Measurements from ENCODE around the gene ADCY6. TPM values are rescaled to one million over a fixed set of nuclear protein-coding genes. Genes with fewer than 3 reads are reported as not detected.

The ADCY6 gene
- total RNA-seq, 4 donors from 2014 or later, result 11.4 to 13.6 (median 12.6) TPM

DNA sequence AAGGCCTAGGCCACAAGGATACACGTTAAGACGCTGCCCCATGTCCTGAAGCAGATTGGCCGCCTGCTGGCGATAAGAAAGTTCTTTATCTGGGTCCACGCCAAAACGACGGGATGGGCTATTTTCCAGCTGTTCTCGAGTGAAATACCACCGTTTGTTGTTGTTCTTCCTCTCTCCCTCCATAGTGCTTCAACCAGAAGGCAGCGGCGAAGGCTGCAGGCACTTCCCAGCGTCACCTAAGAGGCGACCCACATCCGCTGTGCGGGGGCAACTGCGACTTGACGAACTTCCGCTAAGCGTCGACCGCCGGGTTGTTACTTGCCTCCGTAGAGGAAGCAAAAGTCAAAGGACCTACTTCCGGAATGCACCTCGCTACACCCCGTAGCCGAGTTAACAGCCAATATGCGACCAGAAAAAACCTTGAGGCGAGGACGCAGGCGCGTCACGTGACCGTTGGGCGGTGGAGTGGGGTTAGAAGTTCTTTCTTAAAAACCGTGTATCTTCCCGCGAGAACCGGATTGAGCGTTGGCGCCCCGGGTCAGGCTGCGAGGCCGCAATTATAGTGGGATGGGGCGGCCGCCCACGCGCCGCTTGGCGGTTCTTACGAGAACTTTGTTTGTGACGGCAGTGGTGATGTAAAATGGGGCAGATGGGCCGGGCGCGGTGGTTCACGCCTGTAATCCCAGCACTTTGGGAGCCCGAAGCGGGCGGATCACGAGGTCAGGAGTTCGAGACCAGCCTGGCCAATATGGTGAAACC, 72.2 kb downstream of the ADCY6 start, which contains the start of gene CCNT1:
TSS of gene CCNT1 (minus strand) at position 215 of the 759 bp plus-strand sequence. CDS start at position 183, 32 bp downstream.
- Histone ChIP-seq H3K4me3 (peak within 1 kb of the TSS; percentile 76 to 89 (median 86)), H3K27ac (peak within 1 kb of the TSS; percentile 90 to 96 (median 92)), H3K27me3 (no peaks in the 10 kb centered on the region), H3K4me1 (peaks cover 27 to 32% of the 10 kb centered on the region in 2 donors), H3K36me3 (peaks cover 0 to 27% of the 10 kb centered on the region in 2 donors), H3K9me3 (no peaks in the 10 kb centered on the region)
- intact Hi-C loops (cut with DNase I; ENCODE audit: low total_unique reads), result loop anchor here (2.0 to 5.0 kb wide), 6 partner anchors 34 to 518 kb away; partner anchors contain the start of genes KANSL2, KMT2D, PRKAG1 and ZNF641
- DNase-seq (peak; percentile 98 to 100), ATAC-seq (peak; percentile 98 to 99)
- peak; percentile 77 to 84 for TF ChIP-seq POLR2A (IDR thresholded peaks at IDR 0.05)
- TF ChIP-seq, protein P1, sequence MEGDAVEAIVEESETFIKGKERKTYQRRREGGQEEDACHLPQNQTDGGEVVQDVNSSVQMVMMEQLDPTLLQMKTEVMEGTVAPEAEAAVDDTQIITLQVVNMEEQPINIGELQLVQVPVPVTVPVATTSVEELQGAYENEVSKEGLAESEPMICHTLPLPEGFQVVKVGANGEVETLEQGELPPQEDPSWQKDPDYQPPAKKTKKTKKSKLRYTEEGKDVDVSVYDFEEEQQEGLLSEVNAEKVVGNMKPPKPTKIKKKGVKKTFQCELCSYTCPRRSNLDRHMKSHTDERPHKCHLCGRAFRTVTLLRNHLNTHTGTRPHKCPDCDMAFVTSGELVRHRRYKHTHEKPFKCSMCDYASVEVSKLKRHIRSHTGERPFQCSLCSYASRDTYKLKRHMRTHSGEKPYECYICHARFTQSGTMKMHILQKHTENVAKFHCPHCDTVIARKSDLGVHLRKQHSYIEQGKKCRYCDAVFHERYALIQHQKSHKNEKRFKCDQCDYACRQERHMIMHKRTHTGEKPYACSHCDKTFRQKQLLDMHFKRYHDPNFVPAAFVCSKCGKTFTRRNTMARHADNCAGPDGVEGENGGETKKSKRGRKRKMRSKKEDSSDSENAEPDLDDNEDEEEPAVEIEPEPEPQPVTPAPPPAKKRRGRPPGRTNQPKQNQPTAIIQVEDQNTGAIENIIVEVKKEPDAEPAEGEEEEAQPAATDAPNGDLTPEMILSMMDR (IDR thresholded peaks at IDR 0.05 in 4 of 5, conservative IDR thresholded peaks at IDR 0.05 in 1 of 5), result peak; percentile 12 to 53 (median 48)
- in situ Hi-C loops (cut with MboI; ENCODE audit: low sequenced_read_pairs in 4 of 4), result loop anchor here in 1 of 4 donors (25.0 kb wide), 1 partner anchor 104 kb away; no protein-coding TSS in a partner anchor

Small RNA genes lying within 50 kb of the gene (microRNA-seq; reads per million reads assigned to microRNA genes)
- gene MIR4701 (ENCODE audit: borderline replicate concordance in 2 of 2), result 0 to 0.85 reads per million in 2 donors

Other genes with a start within 250 kb of the ADCY6 start
- not detected for gene LALBA, start 219.0 kb downstream of the ADCY6 start, total RNA-seq
- 100 to 1,000 TPM in 1 of 4 donors, 10 to 100 TPM in 3; 69.0 to 107 (median 76.4) TPM for gene KANSL2, start 106.9 kb downstream of the ADCY6 start, total RNA-seq
- gene CCNT1, start 72.4 kb downstream of the ADCY6 start, total RNA-seq, result 10 to 100 TPM; 18.0 to 21.4 (median 19.6) TPM
- 1 to 10 TPM; 1.2 to 5.7 (median 2.7) TPM for gene CACNB3, start 29.4 kb upstream of the ADCY6 start, total RNA-seq
- gene DDX23, start 63.1 kb upstream of the ADCY6 start, total RNA-seq, result 10 to 100 TPM; 55.8 to 80.6 (median 75.7) TPM
- under 1 TPM in 1 of 4 donors, not detected in 3; 0.36 TPM for gene RND1, start 76.8 kb upstream of the ADCY6 start, total RNA-seq
- 1 to 10 TPM in 3 of 4 donors, not detected in 1; 2.1 to 3.9 (median 3.0) TPM for gene FKBP11, start 136.4 kb upstream of the ADCY6 start, total RNA-seq
- 10 to 100 TPM in 3 of 4 donors, 1 to 10 TPM in 1; 4.9 to 17.2 (median 13.5) TPM for gene ARF3, start 168.4 kb upstream of the ADCY6 start, total RNA-seq
- gene WNT10B, start 182.6 kb upstream of the ADCY6 start, total RNA-seq, result not detected
- gene WNT1, start 189.2 kb upstream of the ADCY6 start, total RNA-seq, result not detected
- gene DDN, start 210.3 kb upstream of the ADCY6 start, total RNA-seq, result 100 to 1,000 TPM in 3 of 4 donors, 10 to 100 TPM in 1; 26.8 to 415 (median 232) TPM
- gene PRKAG1, start 229.7 kb upstream of the ADCY6 start, total RNA-seq, result 10 to 100 TPM; 67.4 to 97.7 (median 83.9) TPM

Measured in gastrocnemius medialis (tissue), 4 donors.